ENCODE data around the gene TCTN2.

- TF ChIP-seq CTCF (conservative IDR thresholded peaks at IDR 0.05; ENCODE audit: low read length), result no peak
- no peak for TF ChIP-seq EZH2phosphoT487 (IDR thresholded peaks at IDR 0.05; ENCODE audit: borderline replicate concordance, low read depth, low read length)
Observed at GRCh38 chr12:123676616-123677320, 5.9 kb downstream of the TCTN2 start.
